Upper lobe of left lung (tissue), 4 donors: ENCODE measurements around the gene RTN4.

Source experiments
- POLR2AphosphoS5 ChIP-seq, 2 donors: sonication (generic); formaldehyde crosslinking; IDR thresholded peaks; one replicate each; pipeline ENCODE4 v1.5.1; 2017; ENCODE audit warnings: antibody characterized with exemption in 2 of 2
- TF ChIP-seq, protein P1 (sequence below), 6 experiments: fragments of 450-650 bp in 4 of 6; fragments of 200-600 bp in 2 of 6; sonication (generic) in 2 of 6; IDR thresholded peaks; one replicate each; pipeline ENCODE4 v1.5.1; 2016 to 2019; ENCODE audit warnings: antibody characterized with exemption in 6 of 6

DNA sequence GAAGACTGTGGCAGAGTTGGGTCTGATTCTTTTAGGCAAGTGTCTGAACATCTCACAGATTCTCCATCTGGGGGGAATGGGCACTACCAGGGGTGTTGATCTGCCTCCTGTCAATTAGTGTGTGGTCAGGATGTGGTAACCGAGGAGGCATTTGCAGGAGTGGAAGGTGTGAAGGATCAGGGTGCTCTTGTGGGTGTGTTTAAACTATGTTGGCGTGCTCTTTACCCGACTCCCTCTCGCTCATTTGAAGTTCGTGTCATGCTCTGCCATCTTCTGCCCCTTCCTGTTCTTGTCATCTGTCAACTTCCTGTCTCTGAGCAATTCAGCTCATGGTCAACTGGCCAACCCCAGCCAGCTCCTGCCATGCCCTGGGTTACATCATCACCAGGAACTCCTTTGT lies 107.9 kb downstream of the RTN4 start:
- TF ChIP-seq, protein P1, sequence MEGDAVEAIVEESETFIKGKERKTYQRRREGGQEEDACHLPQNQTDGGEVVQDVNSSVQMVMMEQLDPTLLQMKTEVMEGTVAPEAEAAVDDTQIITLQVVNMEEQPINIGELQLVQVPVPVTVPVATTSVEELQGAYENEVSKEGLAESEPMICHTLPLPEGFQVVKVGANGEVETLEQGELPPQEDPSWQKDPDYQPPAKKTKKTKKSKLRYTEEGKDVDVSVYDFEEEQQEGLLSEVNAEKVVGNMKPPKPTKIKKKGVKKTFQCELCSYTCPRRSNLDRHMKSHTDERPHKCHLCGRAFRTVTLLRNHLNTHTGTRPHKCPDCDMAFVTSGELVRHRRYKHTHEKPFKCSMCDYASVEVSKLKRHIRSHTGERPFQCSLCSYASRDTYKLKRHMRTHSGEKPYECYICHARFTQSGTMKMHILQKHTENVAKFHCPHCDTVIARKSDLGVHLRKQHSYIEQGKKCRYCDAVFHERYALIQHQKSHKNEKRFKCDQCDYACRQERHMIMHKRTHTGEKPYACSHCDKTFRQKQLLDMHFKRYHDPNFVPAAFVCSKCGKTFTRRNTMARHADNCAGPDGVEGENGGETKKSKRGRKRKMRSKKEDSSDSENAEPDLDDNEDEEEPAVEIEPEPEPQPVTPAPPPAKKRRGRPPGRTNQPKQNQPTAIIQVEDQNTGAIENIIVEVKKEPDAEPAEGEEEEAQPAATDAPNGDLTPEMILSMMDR (IDR thresholded peaks at IDR 0.05): no peak
- TF ChIP-seq POLR2AphosphoS5 (IDR thresholded peaks at IDR 0.05): no peak
